Fibroblast of lung (primary cell): ENCODE data around the gene RGL2. TPM values are rescaled to one million over a fixed set of nuclear protein-coding genes. Genes with fewer than 3 reads are reported as not detected.

Experiments used
- DNase-seq, 2 donors: peaks; one replicate each; pipeline versions ENCODE4 v3.0.0 to v3.0.0-alpha.2; 2010; ENCODE audit warnings: low read depth in 2 of 2
- H2AFZ ChIP-seq: 2 replicates; pipeline ENCODE4 v1.5.1; 2012; ENCODE audit warnings: low read length, control low read depth, inconsistent platforms
- H3K27ac ChIP-seq: 2 replicates; pipeline ENCODE4 v1.5.1; 2011; ENCODE audit warnings: low read length, control low read depth; ENCODE audit not compliant: insufficient read depth
- H3K27me3 ChIP-seq: 2 replicates; pipeline ENCODE4 v1.5.1; 2011; ENCODE audit warnings: mild to moderate bottlenecking, low read length; ENCODE audit not compliant: control insufficient read depth, insufficient read depth
- H3K36me3 ChIP-seq: 2 replicates; pipeline ENCODE4 v1.5.1; 2011; ENCODE audit warnings: low read length; ENCODE audit not compliant: control insufficient read depth, insufficient read depth
- H3K4me1 ChIP-seq: 2 replicates; pipeline ENCODE4 v1.5.1; 2011; ENCODE audit warnings: low read length; ENCODE audit not compliant: control insufficient read depth, insufficient read depth; ENCODE audit errors: extremely low read depth
- H3K4me2 ChIP-seq: 2 replicates; pipeline ENCODE4 v1.5.1; 2011; ENCODE audit warnings: low read length, control low read depth; ENCODE audit not compliant: insufficient read depth; ENCODE audit errors: extremely low read depth
- H3K4me3 ChIP-seq, 4 experiments: fragments of 200-600 bp in 1 of 4; sonication (generic) in 1 of 4; replicated peaks in 1 of 4; 2 replicates each; pipeline ENCODE4 v1.5.1; 2011 to 2016; ENCODE audit warnings: low read length in 4 of 4, low read depth in 3 of 4, mild to moderate bottlenecking in 3 of 4, control low read depth in 2 of 4, inconsistent platforms in 1 of 4, mixed read lengths in 1 of 4; ENCODE audit not compliant: insufficient read depth in 1 of 4; ENCODE audit errors: control extremely low read depth in 1 of 4
- H3K79me2 ChIP-seq: 2 replicates; pipeline ENCODE4 v1.5.1; 2012; ENCODE audit warnings: mild to moderate bottlenecking, low read length, inconsistent platforms; ENCODE audit not compliant: control insufficient read depth, insufficient read depth
- H3K9ac ChIP-seq: 2 replicates; pipeline ENCODE4 v1.5.1; 2011; ENCODE audit warnings: mild to moderate bottlenecking, low read length, control low read depth; ENCODE audit not compliant: insufficient read depth
- H3K9me3 ChIP-seq: 2 replicates; pipeline ENCODE4 v1.5.1; 2012; ENCODE audit warnings: low read depth, low read length; ENCODE audit not compliant: control insufficient read depth, insufficient read depth
- H4K20me1 ChIP-seq: 2 replicates; pipeline ENCODE4 v1.5.1; 2011; ENCODE audit warnings: low read length; ENCODE audit not compliant: control insufficient read depth, insufficient read depth; ENCODE audit errors: extremely low read depth
- CTCF ChIP-seq, 2 donors: IDR thresholded peaks in 1 of 2; conservative IDR thresholded peaks in 1 of 2; 1 replicate in 1 of 2; 2 replicates in 1 of 2; pipeline ENCODE4 v1.5.1; 2011 to 2012; ENCODE audit warnings: low read length in 2 of 2, control low read depth in 1 of 2, inconsistent platforms in 1 of 2, low read depth in 1 of 2, mild to moderate bottlenecking in 1 of 2
- EZH2 ChIP-seq: IDR thresholded peaks from 2 replicates; pipeline ENCODE4 v1.5.1; 2012; ENCODE audit warnings: low read length, control low read depth, mild to moderate bottlenecking; ENCODE audit errors: missing control alignments
- polyA plus RNA-seq, 2 donors: library from polyadenylated mRNA; depleted of rRNA in 1 of 2; stranded (reverse) in 1 of 2; unstranded in 1 of 2; fragments of >200 nt; gene quantifications; 2 replicates each; pipeline ENCODE4 v1.2.1, GENCODE V29; 2011 to 2012; ENCODE audit warnings: missing spikeins in 1 of 2
- total RNA-seq: library from RNA; depleted of rRNA; stranded (reverse); fragments of >200 nt; gene quantifications from 2 replicates; pipeline ENCODE4 v1.2.1, GENCODE V29; 2014

RGL2 gene
- total and polyA plus RNA-seq, 2 donors (not counting 1 experiment from before 2014, with no cell fraction given), result 17.4 to 22.8 TPM

DNA sequence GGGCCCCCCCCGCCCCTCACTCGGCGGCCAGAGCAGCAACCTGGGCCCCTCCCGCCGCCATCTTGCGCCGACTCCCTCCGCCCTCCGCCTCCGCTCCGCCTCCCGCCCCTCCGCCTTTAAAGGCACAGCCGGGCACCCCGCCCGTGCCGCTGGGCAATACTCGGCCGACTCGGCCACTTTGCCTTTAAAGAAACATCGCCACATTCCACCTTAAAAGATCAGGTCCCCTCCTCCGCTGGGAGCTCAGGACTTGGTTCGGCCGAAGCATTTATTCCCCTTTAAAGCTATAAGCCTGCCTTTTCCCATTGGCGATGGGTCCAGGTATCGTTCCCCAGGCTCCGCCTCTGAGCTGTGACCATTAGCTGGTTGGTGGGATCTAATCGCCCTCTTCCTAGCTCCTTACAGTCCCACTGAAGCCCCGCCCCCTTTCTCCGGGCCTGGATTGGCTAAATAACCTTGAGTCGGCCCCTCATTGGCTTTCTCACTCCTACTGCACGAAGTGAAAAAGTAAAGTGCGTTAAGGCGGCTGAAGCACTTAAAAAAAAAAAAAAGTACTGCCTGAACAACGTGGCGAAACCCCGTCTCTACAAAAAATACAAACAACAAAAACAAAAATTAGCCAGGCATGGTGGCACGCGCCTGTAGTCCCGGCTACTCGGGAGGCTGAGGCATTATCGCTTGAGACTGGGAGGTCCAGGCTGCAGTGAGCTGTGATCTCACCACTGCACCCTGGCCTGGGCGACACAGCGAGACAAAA lies 19.1 kb upstream of the RGL2 start, which contains the start of gene ZBTB22:
TSS of gene ZBTB22 (minus strand) at position 76 of the 757 bp plus-strand sequence. CDS start 828 bp downstream, outside the sequence.
- Histone ChIP-seq H3K4me2 (peak within 1 kb of the TSS; percentile 82), H3K27me3 (no peaks in the 10 kb centered on the region), H3K79me2 (peaks cover 54% of the 10 kb centered on the region), H3K9me3 (no peaks in the 10 kb centered on the region), H2AFZ (peak within 1 kb of the TSS; percentile 47), H3K36me3 (peaks cover 14% of the 10 kb centered on the region), H4K20me1 (no peaks in the 10 kb centered on the region), H3K4me3 (peak within 1 kb of the TSS; percentile 53 to 73 (median 58)), H3K27ac (peak within 1 kb of the TSS; percentile 71), H3K9ac (peak within 1 kb of the TSS; percentile 53), H3K4me1 (peaks cover 40% of the 10 kb centered on the region)
- TF ChIP-seq CTCF (conservative IDR thresholded peaks at IDR 0.05 in 1 of 2, IDR thresholded peaks at IDR 0.05 in 1 of 2; ENCODE audit: low read depth in 1 of 2, low read length in 2 of 2) (no peak), EZH2 (no peak)
- DNase-seq, result peak; percentile 99

DNA sequence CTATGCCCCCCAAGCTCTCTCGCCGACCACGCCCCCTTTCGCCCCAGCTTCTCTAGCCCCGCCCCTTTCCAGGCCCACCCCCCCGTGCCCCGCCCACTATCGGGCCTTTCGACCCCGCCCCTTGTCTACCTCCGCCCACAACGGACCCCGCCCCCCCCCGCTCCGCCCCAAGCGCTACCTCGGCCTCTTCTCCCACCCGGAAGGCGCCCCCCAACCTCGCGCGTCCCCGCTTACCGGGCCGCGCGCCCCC lies 18.6 kb upstream of the RGL2 start:
- H3K27me3 ChIP-seq, result no peaks in the 10 kb centered on the region
- no peak overlapping the region for H3K27ac ChIP-seq
- no peaks in the 10 kb centered on the region for H4K20me1 ChIP-seq
- no peak for DNase-seq
- peak overlapping the region; percentile 36 to 60 (median 46) for H3K4me3 ChIP-seq
- no peak overlapping the region for H3K4me2 ChIP-seq
- H3K79me2 ChIP-seq, result peaks cover 55% of the 10 kb centered on the region
- H3K9ac ChIP-seq, result no peak overlapping the region
- no peak overlapping the region for H2AFZ ChIP-seq
- TF ChIP-seq EZH2 (no peak), CTCF (conservative IDR thresholded peaks at IDR 0.05 in 1 of 2, IDR thresholded peaks at IDR 0.05 in 1 of 2; ENCODE audit: low read depth in 1 of 2, low read length in 2 of 2) (no peak)
- peaks cover 40% of the 10 kb centered on the region for H3K4me1 ChIP-seq
- peaks cover 14% of the 10 kb centered on the region for H3K36me3 ChIP-seq
- no peaks in the 10 kb centered on the region for H3K9me3 ChIP-seq

DNA sequence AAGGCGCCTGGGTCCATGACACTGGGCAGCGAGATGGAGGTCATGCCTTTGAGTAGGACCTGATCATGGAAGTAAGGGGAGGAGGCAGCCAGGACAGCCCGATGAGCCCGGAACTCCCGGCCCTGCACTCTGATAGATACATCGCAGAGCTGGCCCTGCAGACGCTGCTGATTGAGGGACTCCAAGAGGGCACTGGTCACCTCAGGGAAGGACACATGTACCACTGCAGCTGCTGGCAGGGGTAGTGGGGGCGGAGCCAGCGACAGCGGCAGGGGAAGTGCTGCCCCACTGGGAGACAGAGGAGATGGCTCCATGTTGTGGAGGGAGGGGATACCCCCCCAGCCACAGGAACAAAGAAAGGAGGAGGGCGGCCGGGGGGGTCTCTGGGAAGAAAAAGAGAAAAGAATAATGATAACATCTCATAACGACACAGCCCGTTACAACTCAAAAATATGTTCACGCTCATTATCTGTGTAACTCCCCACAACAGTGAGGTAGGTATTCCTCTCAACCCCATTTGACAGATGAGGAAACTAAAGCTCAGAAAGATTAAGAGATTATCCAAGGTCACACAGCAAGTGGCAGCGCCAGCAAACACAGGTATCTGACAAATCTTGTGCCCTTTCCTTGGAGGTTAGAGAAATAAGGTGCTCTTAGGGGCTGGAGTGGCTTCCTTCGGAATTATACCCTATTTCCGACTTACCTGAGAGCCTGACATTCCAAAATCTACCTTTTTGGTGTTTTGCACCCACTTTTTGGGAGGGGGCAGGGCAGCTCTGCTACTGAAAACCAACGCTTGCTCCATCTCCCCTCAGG lies 18.1 kb upstream of the RGL2 start:
- no peak overlapping the region for H2AFZ ChIP-seq
- H4K20me1 ChIP-seq, result no peaks in the 10 kb centered on the region
- no peaks in the 10 kb centered on the region for H3K27me3 ChIP-seq
- no peak overlapping the region for H3K9ac ChIP-seq
- no peak for DNase-seq
- H3K79me2 ChIP-seq, result peaks cover 55% of the 10 kb centered on the region
- H3K4me1 ChIP-seq, result peaks cover 40% of the 10 kb centered on the region
- no peak for TF ChIP-seq CTCF (conservative IDR thresholded peaks at IDR 0.05 in 1 of 2, IDR thresholded peaks at IDR 0.05 in 1 of 2; ENCODE audit: low read depth in 1 of 2, low read length in 2 of 2)
- TF ChIP-seq EZH2, result no peak
- H3K9me3 ChIP-seq, result no peaks in the 10 kb centered on the region
- no peak overlapping the region for H3K27ac ChIP-seq
- H3K4me2 ChIP-seq, result peak overlapping the region; percentile 40
- peak overlapping the region; percentile 36 to 60 (median 46) for H3K4me3 ChIP-seq
- H3K36me3 ChIP-seq, result peaks cover 14% of the 10 kb centered on the region
